HL-60 (cell line): ENCODE data around the gene MACROD2.

Source experiments
- DNase-seq, 2 experiments: peaks; one replicate each; pipeline ENCODE4 v3.0.0-alpha.2; 2010 to 2020; ENCODE audit warnings: low read depth in 1 of 2, low spot score in 1 of 2
- H3K27ac ChIP-seq: fragments of 250-450 bp; sonication (Bioruptor Pico); replicated peaks from 2 replicates; pipeline ENCODE4 v1.5.1; 2020; ENCODE audit warnings: mild to moderate bottlenecking, moderate library complexity
- H3K27me3 ChIP-seq: fragments of 250-450 bp; sonication (Bioruptor Pico); 2 replicates; pipeline ENCODE4 v1.5.1; 2021; ENCODE audit warnings: mild to moderate bottlenecking, moderate library complexity; ENCODE audit not compliant: insufficient read depth, poor library complexity, severe bottlenecking
- H3K4me3 ChIP-seq: replicated peaks from 2 replicates; pipeline ENCODE4 v1.5.1; 2011; ENCODE audit warnings: mild to moderate bottlenecking, control low read depth, low read length; ENCODE audit not compliant: insufficient read depth
- GABPA ChIP-seq: IDR thresholded peaks from 2 replicates; pipeline ENCODE4 v1.6.1; 2012; ENCODE audit warnings: low read depth
- POLR2AphosphoS5 ChIP-seq: IDR thresholded peaks from 2 replicates; pipeline ENCODE4 v1.6.1; 2012; ENCODE audit warnings: low read depth
- SPI1 ChIP-seq: IDR thresholded peaks from 2 replicates; pipeline ENCODE4 v1.6.1; 2012; ENCODE audit warnings: low read depth, mild to moderate bottlenecking, borderline replicate concordance
- TF ChIP-seq, protein P1 (sequence below): IDR thresholded peaks from one replicate; pipeline ENCODE4 v1.5.1; 2011; ENCODE audit warnings: low read length, control low read depth, inconsistent platforms; ENCODE audit not compliant: insufficient read depth
- TF ChIP-seq, protein P2 (sequence below): IDR thresholded peaks from 2 replicates; pipeline ENCODE4 v1.6.1; 2012; ENCODE audit warnings: low read depth; ENCODE audit not compliant: insufficient replicate concordance

Gene MACROD2

DNA sequence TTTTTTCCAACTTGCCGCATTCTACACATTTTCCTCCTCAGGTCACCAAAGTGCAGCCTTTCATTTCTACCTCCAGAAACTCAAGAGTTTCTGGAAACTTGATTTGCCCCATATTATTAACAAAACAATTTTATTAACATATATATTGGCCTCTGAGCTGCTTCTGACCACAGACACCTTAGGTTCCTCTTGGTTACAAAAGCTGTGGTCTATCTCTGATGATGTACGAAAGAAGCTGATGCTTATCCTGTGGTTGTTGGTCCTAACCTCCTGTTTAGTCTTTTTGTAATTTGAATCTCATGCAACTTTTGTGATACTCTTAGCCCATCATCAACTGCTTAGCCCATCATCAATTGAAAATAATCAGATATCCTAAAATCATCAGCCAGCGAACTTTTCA, 1842.2 kb downstream of the MACROD2 start:
- Histone ChIP-seq H3K27me3 (no peaks in the 10 kb centered on the region), H3K27ac (no peak overlapping the region), H3K4me3 (no peak overlapping the region)
- DNase-seq = no peak
- TF ChIP-seq, protein P1, sequence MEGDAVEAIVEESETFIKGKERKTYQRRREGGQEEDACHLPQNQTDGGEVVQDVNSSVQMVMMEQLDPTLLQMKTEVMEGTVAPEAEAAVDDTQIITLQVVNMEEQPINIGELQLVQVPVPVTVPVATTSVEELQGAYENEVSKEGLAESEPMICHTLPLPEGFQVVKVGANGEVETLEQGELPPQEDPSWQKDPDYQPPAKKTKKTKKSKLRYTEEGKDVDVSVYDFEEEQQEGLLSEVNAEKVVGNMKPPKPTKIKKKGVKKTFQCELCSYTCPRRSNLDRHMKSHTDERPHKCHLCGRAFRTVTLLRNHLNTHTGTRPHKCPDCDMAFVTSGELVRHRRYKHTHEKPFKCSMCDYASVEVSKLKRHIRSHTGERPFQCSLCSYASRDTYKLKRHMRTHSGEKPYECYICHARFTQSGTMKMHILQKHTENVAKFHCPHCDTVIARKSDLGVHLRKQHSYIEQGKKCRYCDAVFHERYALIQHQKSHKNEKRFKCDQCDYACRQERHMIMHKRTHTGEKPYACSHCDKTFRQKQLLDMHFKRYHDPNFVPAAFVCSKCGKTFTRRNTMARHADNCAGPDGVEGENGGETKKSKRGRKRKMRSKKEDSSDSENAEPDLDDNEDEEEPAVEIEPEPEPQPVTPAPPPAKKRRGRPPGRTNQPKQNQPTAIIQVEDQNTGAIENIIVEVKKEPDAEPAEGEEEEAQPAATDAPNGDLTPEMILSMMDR = no peak
- TF ChIP-seq, protein P2, sequence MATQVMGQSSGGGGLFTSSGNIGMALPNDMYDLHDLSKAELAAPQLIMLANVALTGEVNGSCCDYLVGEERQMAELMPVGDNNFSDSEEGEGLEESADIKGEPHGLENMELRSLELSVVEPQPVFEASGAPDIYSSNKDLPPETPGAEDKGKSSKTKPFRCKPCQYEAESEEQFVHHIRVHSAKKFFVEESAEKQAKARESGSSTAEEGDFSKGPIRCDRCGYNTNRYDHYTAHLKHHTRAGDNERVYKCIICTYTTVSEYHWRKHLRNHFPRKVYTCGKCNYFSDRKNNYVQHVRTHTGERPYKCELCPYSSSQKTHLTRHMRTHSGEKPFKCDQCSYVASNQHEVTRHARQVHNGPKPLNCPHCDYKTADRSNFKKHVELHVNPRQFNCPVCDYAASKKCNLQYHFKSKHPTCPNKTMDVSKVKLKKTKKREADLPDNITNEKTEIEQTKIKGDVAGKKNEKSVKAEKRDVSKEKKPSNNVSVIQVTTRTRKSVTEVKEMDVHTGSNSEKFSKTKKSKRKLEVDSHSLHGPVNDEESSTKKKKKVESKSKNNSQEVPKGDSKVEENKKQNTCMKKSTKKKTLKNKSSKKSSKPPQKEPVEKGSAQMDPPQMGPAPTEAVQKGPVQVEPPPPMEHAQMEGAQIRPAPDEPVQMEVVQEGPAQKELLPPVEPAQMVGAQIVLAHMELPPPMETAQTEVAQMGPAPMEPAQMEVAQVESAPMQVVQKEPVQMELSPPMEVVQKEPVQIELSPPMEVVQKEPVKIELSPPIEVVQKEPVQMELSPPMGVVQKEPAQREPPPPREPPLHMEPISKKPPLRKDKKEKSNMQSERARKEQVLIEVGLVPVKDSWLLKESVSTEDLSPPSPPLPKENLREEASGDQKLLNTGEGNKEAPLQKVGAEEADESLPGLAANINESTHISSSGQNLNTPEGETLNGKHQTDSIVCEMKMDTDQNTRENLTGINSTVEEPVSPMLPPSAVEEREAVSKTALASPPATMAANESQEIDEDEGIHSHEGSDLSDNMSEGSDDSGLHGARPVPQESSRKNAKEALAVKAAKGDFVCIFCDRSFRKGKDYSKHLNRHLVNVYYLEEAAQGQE = no peak
- TF ChIP-seq POLR2AphosphoS5 (no peak), SPI1 (no peak), GABPA (no peak)

DNA sequence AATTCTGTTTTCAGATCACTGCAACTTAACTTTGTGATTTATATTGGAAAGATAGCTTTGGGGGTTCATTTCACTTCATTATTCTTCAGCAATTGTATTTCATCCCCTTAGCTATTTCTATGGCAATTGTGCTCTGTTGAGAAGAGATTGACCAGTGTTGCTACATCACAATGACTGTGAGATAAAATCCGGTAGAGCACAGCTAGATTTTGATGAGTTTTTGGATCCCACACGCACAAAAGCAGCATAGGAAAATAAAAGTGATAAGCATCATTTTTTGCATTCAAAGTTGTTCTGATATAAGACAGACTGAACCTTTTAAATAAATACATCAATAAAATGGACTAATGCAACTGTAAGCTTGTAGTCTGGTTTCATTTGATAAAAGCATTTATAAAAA, 1843.2 kb downstream of the MACROD2 start:
- H3K27me3 ChIP-seq = no peaks in the 10 kb centered on the region
- H3K27ac ChIP-seq = no peak overlapping the region
- TF ChIP-seq GABPA = no peak
- H3K4me3 ChIP-seq = no peak overlapping the region
- no peak for DNase-seq

DNA sequence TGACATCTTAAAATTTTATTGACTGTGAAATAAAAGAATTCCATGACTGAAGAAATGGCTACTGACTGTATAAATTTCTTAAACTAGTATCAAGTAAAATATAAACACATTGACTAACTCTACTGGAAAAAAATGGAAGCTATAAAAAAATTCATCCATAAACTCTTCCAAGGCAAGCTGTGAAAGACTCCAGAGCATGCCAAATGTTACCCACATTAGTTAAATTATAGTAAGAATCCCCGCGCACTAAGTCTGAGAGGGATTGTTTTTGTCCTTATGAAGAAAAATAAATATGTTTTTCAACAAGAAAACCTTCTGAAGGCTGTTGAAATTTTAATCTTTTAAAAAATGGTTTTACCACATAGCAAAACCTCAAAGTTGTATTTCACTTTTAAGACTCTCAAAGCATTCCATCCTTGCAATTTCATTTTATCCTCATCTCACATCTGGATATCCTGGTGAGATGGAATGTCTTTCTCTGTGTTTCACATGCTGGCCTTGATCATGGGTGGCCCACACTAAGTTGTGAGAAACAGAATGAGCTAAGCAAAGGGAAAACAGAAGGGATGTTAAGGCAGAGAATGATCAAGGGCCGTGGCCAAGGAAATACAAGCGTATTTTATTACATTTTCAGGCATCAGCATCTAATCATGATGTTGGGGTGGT, 1845.5 kb downstream of the MACROD2 start:
- H3K4me3 ChIP-seq = no peak overlapping the region
- no peaks in the 10 kb centered on the region for H3K27me3 ChIP-seq
- TF ChIP-seq GABPA = no peak
- TF ChIP-seq, protein P1 = no peak
- no peak for DNase-seq
- H3K27ac ChIP-seq = no peak overlapping the region

DNA sequence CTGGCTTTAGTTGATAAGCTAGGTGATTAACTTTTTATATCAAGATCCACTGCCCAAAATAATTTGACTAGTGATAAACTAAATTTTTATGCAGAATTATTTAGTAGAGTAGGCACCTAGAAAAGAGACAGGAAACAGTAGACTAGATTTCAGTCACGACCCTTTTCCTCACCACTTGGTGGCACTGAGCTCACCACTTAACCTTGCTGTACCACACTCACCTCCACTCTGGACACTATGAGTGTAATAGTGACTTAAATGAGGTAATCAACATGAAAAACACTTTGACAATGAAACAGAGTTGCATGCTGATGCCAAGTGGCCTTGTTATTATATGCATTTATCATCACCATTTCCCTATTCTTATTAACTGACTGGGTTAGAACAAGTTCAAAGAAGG, 1847.6 kb downstream of the MACROD2 start:
- no peak for TF ChIP-seq GABPA
- H3K4me3 ChIP-seq = no peak overlapping the region
- no peak overlapping the region for H3K27ac ChIP-seq
- DNase-seq = no peak
- H3K27me3 ChIP-seq = no peaks in the 10 kb centered on the region

DNA sequence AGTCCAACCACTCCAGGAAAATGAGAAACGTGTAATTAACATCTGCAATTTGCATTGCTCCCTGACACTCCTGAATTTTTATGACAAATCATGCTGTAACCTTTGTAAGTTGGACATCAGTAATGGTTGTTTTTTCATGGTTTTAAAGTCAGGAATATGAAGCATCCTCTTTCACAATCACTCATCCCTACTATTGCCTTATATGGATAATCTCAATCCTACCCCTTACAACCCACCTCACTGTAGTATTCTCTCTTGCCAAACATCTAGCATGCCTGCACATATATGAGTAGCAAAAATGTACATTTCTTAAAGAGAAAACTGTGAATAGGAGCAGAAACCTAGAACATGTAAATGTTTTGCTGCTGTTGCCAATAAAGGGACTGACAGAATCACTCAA, 1848.5 kb downstream of the MACROD2 start:
- no peak overlapping the region for H3K4me3 ChIP-seq
- H3K27ac ChIP-seq = no peak overlapping the region
- no peak for TF ChIP-seq POLR2AphosphoS5
- TF ChIP-seq SPI1 = no peak
- no peak for TF ChIP-seq GABPA
- TF ChIP-seq, protein P2 = no peak
- TF ChIP-seq, protein P1 = no peak
- H3K27me3 ChIP-seq = no peaks in the 10 kb centered on the region
- no peak for DNase-seq
